GM23338 (cell line): ENCODE results near the gene NR4A2.

Experiments
- CREB1 ChIP-seq: fragments of 250-450 bp; sonication (Bioruptor Pico); IDR thresholded peaks from 2 replicates; pipeline ENCODE4 v1.5.0; 2020; ENCODE audit warnings: low read depth, mild to moderate bottlenecking, moderate library complexity
- CTCF ChIP-seq, 2 experiments: fragments of 200-600 bp in 1 of 2; sonication (generic) in 1 of 2; conservative IDR thresholded peaks; 2 replicates each; pipeline versions ENCODE4 v1.5.1 to v1.6.1; 2016 to 2017; ENCODE audit warnings: antibody characterized with exemption in 2 of 2, low read depth in 2 of 2, mild to moderate bottlenecking in 2 of 2, moderate library complexity in 1 of 2
- ETS1 ChIP-seq: IDR thresholded peaks from 2 replicates; pipeline ENCODE4 v1.6.1; 2016; ENCODE audit warnings: antibody characterized with exemption
- EZH2 ChIP-seq: fragments of 200-600 bp; sonication (generic); IDR thresholded peaks from one replicate; pipeline ENCODE4 v1.8.0; 2017; ENCODE audit warnings: antibody characterized with exemption, mild to moderate bottlenecking, low read depth; ENCODE audit not compliant: unreplicated experiment
- EZH2phosphoT487 ChIP-seq: fragments of 200-600 bp; sonication (generic); IDR thresholded peaks from one replicate; pipeline ENCODE4 v1.8.1; 2018; ENCODE audit warnings: antibody characterized with exemption; ENCODE audit not compliant: unreplicated experiment
- JUNB ChIP-seq: IDR thresholded peaks from one replicate; pipeline ENCODE4 v1.6.1; 2016; ENCODE audit warnings: antibody characterized with exemption; ENCODE audit not compliant: unreplicated experiment
- NANOG ChIP-seq: IDR thresholded peaks from 2 replicates; pipeline ENCODE4 v1.6.1; 2016; ENCODE audit warnings: antibody characterized with exemption, borderline replicate concordance
- POLR2AphosphoS5 ChIP-seq: IDR thresholded peaks from 2 replicates; pipeline ENCODE4 v1.6.1; 2016; ENCODE audit warnings: antibody characterized with exemption, low read depth
- STAT1 ChIP-seq: IDR thresholded peaks from one replicate; pipeline ENCODE4 v1.6.1; 2016; ENCODE audit warnings: antibody characterized with exemption; ENCODE audit not compliant: unreplicated experiment
- ZNF114 ChIP-seq: fragments of 250-450 bp; sonication (Bioruptor Pico); IDR thresholded peaks from 2 replicates; pipeline ENCODE4 v1.5.0; 2020; ENCODE audit warnings: mild to moderate bottlenecking, moderate library complexity
- ZNF331 ChIP-seq: fragments of 250-450 bp; sonication (Bioruptor Pico); IDR thresholded peaks from 2 replicates; pipeline ENCODE4 v1.5.0; 2020; ENCODE audit warnings: low read depth, mild to moderate bottlenecking, moderate library complexity
- ZNF462 ChIP-seq: fragments of 250-450 bp; sonication (Bioruptor Pico); IDR thresholded peaks from 2 replicates; pipeline ENCODE4 v1.5.0; 2020; ENCODE audit warnings: mild to moderate bottlenecking, moderate library complexity
- TF ChIP-seq, protein P1 (sequence below): IDR thresholded peaks from one replicate; pipeline ENCODE4 v1.6.1; 2018; ENCODE audit warnings: antibody characterized with exemption; ENCODE audit not compliant: unreplicated experiment

DNA sequence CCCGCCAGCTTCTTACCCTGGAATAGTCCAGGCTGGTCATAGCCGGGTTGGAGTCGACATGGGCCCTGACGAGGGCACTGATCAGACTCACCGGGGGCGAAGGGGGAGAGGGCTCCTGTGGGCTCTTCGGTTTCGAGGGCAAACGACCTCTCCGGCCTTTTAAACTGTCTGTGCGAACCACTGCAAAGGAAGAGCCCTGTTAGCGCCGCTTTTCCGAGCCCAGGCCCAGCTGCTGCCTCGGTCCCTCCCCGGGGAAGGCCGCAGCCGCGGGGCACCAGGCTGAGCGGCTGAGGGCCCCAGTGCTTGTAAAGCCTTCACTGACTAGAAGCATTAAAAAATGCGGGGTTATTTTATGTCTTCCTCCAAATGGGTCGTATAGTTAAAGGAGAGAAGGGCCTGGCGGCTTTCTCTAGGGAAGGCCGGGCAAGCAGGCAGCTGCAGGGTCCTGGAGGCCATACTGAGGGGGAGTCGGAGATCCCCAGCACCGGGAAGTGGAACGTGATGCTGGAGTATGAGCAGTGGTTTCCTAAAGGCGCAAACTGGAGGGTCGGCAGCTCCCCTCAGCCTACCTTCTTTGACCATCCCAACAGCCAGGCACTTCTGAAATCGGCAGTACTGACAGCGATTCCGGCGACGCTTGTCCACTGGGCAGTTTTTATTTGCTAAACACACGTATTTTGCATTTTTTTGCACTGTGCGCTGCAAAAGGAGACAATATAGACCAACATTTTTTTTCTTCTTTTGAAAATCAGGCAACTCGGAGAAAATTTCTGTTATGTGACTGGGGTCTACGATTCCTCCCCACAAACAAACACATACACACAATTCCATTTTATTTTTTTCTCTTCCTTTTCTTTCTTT lies 4.5 kb downstream of the NR4A2 start:
- TF ChIP-seq CTCF (conservative IDR thresholded peaks at IDR 0.05; ENCODE audit: low read depth in 2 of 2): no peak
- TF ChIP-seq EZH2phosphoT487: peak; percentile 93
- no peak for TF ChIP-seq CREB1
- no peak for TF ChIP-seq ZNF114
- no peak for TF ChIP-seq POLR2AphosphoS5
- peak; percentile 83 for TF ChIP-seq EZH2
- TF ChIP-seq ZNF331: no peak
- TF ChIP-seq JUNB: no peak
- TF ChIP-seq, protein P1, sequence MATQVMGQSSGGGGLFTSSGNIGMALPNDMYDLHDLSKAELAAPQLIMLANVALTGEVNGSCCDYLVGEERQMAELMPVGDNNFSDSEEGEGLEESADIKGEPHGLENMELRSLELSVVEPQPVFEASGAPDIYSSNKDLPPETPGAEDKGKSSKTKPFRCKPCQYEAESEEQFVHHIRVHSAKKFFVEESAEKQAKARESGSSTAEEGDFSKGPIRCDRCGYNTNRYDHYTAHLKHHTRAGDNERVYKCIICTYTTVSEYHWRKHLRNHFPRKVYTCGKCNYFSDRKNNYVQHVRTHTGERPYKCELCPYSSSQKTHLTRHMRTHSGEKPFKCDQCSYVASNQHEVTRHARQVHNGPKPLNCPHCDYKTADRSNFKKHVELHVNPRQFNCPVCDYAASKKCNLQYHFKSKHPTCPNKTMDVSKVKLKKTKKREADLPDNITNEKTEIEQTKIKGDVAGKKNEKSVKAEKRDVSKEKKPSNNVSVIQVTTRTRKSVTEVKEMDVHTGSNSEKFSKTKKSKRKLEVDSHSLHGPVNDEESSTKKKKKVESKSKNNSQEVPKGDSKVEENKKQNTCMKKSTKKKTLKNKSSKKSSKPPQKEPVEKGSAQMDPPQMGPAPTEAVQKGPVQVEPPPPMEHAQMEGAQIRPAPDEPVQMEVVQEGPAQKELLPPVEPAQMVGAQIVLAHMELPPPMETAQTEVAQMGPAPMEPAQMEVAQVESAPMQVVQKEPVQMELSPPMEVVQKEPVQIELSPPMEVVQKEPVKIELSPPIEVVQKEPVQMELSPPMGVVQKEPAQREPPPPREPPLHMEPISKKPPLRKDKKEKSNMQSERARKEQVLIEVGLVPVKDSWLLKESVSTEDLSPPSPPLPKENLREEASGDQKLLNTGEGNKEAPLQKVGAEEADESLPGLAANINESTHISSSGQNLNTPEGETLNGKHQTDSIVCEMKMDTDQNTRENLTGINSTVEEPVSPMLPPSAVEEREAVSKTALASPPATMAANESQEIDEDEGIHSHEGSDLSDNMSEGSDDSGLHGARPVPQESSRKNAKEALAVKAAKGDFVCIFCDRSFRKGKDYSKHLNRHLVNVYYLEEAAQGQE: no peak
- no peak for TF ChIP-seq ETS1
- TF ChIP-seq STAT1: no peak
- TF ChIP-seq NANOG: no peak
- no peak for TF ChIP-seq ZNF462 (CRISPR knock-in tag)
